Uterus (tissue), 4 donors: ENCODE data around the gene LZIC. TPM values are rescaled to one million over a fixed set of nuclear protein-coding genes. Genes with fewer than 3 reads are reported as not detected.

Source experiments
- DNase-seq, 2 donors: peaks; one replicate each; pipeline ENCODE4 v3.0.0-alpha.2; 2019 to 2020
- H3K27ac ChIP-seq, 2 donors: fragments of 200-600 bp; sonication (generic); 1 replicate in 1 of 2; 2 replicates in 1 of 2; pipeline ENCODE4 v1.5.1; 2016 to 2018
- H3K27me3 ChIP-seq, 2 donors: fragments of 200-600 bp; sonication (generic); one replicate each; pipeline ENCODE4 v1.5.1; 2018 to 2019; ENCODE audit warnings: control low read depth in 1 of 2
- H3K36me3 ChIP-seq, 2 donors: fragments of 200-600 bp; sonication (generic); one replicate each; pipeline ENCODE4 v1.5.1; 2019; ENCODE audit warnings: control low read depth in 1 of 2
- H3K4me1 ChIP-seq, 2 donors: fragments of 200-600 bp; sonication (generic); one replicate each; pipeline ENCODE4 v1.5.1; 2018 to 2019; ENCODE audit warnings: control low read depth in 1 of 2
- H3K4me3 ChIP-seq, 2 donors: fragments of 200-600 bp; sonication (generic); 1 replicate in 1 of 2; 2 replicates in 1 of 2; pipeline ENCODE4 v1.5.1; 2018 to 2019; ENCODE audit warnings: mild to moderate bottlenecking in 1 of 2
- H3K9me3 ChIP-seq, 2 donors: fragments of 200-600 bp; sonication (generic); one replicate each; pipeline ENCODE4 v1.5.1; 2019; ENCODE audit warnings: control low read depth in 1 of 2
- POLR2A ChIP-seq, 2 donors: fragments of 450-650 bp; IDR thresholded peaks; one replicate each; pipeline ENCODE4 v1.6.1; 2016; ENCODE audit warnings: antibody characterized with exemption in 2 of 2, mild to moderate bottlenecking in 1 of 2, moderate library complexity in 1 of 2
- intact Hi-C: fragments of 100-400 bp; cut with DNase I; formaldehyde crosslinking; loops from one replicate; pipeline ENCODE4 v1.15.1; 2023; ENCODE audit warnings: low total_unique reads
- total RNA-seq, 4 donors: library from RNA; depleted of rRNA in 3 of 4; stranded (reverse); fragments of >200 nt in 3 of 4; gene quantifications; one replicate each; pipeline versions ENCODE4 v1.1.0 to v1.2.4, GENCODE V29; 2014 to 2023
- TF ChIP-seq, protein P1 (sequence below), 4 experiments: fragments of 200-600 bp in 2 of 4; fragments of 450-650 bp in 2 of 4; sonication (generic) in 2 of 4; IDR thresholded peaks; one replicate each; pipeline ENCODE4 v1.5.1; 2016 to 2019; ENCODE audit warnings: antibody characterized with exemption in 4 of 4, mild to moderate bottlenecking in 2 of 4, moderate library complexity in 1 of 4
- donor health status: DM: yes; HTN: yes; CAD: no.

The LZIC gene
- total RNA-seq, 4 donors from 2014 or later, result 9.4 to 66.9 (median 26.0) TPM

DNA sequence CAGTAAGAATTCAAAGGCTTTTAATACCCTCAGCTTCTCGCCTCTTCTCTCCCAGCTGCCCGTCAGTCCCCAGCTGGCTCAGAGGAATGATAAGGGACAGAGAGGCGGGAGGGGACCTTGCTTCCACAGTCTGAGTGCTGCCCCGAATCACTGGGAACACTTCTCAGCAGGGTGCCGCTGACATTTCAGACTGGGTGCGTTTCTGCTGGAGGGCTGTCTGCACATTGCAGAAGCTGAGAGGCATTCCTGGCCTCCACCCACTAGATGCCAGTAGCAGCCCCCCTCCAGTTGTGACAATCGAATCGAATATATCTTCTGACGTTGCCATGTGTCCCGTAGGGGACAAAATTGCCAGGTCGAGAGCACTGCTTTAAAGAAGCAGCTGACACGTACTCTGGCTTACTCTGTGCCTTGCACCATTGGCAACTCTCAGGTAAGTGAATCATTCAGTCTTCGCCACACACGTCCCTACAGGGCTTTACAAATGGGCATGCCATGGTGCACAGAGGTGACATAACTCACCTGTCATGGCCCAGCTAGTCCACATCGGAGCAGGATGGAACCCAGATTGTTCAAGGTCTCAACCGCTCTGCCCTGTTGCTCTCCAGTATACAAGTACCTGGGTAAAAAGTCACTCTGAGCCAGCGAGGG, 57.0 kb downstream of the LZIC start:
- intact Hi-C loops, result no loop called here
- no peaks in the 10 kb centered on the region for H3K36me3 ChIP-seq
- H3K4me3 ChIP-seq, result no peak overlapping the region

DNA sequence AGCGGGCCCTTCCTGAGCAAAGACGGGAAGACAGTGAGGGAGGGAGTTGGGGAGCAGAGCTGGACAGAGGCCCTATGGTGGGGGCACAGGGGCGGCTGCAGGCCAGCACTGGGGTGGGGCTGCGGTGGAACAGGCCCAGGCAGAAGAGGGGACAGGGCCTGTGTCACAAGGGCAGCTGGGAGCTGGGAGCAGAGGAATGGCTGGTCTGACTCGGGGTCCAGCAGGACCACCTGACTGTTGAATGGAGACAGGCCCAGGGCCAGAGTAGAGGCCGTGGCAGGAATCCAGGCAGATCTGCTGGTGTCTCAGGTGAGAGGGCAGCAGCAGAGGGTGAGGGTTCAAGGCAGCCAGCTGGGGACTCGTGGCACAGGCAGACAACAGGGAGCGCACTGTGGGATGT, 58.4 kb downstream of the LZIC start:
- TF ChIP-seq POLR2A (IDR thresholded peaks at IDR 0.05), result no peak
- TF ChIP-seq, protein P1, sequence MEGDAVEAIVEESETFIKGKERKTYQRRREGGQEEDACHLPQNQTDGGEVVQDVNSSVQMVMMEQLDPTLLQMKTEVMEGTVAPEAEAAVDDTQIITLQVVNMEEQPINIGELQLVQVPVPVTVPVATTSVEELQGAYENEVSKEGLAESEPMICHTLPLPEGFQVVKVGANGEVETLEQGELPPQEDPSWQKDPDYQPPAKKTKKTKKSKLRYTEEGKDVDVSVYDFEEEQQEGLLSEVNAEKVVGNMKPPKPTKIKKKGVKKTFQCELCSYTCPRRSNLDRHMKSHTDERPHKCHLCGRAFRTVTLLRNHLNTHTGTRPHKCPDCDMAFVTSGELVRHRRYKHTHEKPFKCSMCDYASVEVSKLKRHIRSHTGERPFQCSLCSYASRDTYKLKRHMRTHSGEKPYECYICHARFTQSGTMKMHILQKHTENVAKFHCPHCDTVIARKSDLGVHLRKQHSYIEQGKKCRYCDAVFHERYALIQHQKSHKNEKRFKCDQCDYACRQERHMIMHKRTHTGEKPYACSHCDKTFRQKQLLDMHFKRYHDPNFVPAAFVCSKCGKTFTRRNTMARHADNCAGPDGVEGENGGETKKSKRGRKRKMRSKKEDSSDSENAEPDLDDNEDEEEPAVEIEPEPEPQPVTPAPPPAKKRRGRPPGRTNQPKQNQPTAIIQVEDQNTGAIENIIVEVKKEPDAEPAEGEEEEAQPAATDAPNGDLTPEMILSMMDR (IDR thresholded peaks at IDR 0.05), result no peak
- Histone ChIP-seq H3K36me3 (no peaks in the 10 kb centered on the region), H3K4me1 (no peaks in the 10 kb centered on the region), H3K9me3 (no peaks in the 10 kb centered on the region), H3K27ac (no peak overlapping the region), H3K27me3 (no peaks in the 10 kb centered on the region), H3K4me3 (no peak overlapping the region)
- DNase-seq, result no peak
- intact Hi-C loops, result no loop called here

More for the DNA sequence above, 57.0 kb downstream of the LZIC start:
- H3K4me1 ChIP-seq, result peaks cover 0 to 5% of the 10 kb centered on the region in 2 donors
- TF ChIP-seq, protein P1 (IDR thresholded peaks at IDR 0.05), result no peak
- TF ChIP-seq POLR2A (IDR thresholded peaks at IDR 0.05), result no peak
- DNase-seq, result no peak
- no peaks in the 10 kb centered on the region for H3K9me3 ChIP-seq
- H3K27ac ChIP-seq, result no peak overlapping the region
- H3K27me3 ChIP-seq, result no peaks in the 10 kb centered on the region

DNA sequence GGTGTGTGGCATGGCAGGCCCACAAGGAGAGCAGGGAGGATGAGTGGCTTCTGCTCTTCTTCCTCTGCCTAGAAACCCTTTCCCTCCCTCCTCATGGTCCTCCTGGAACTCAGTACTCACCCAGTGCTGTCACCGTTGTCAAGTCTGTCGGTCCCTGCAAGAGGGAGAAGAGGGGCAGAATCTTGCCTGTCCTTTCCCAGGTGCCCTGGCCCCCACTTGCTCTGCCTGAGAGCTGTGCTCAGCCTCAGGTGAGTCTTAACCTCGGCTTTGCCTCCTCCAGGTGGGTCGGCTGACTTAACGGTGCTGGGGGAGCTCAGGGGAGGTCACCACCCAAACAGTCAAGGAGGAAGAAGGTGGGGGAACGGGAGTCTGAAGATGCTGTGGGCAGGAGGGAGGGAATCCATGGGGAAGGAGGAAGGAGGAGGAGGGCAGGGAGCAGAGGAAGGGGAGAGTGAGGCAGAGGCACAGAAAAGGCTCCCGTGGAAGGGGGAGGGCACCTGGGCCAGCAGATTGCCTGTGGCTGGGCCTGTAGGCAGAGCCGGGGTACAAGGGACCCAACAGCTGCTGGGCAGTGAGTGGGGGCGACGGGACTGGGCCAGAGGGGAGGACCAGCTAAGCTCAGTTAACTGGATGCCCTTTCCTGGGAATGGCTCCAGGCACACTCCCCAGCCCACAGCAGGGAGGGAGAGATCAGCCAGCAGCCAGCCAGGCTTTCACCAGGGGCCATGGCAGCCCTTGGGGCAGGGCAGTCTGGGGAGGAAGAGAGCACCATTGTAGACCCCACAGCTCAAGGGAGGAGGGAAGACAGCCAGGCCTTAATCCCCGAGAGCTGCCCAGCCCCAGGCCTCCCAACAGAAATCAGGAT, 59.4 kb downstream of the LZIC start:
- no peak for DNase-seq
- TF ChIP-seq, protein P1 (IDR thresholded peaks at IDR 0.05), result no peak
- no peak for TF ChIP-seq POLR2A (IDR thresholded peaks at IDR 0.05)
- intact Hi-C loops, result no loop called here

DNA sequence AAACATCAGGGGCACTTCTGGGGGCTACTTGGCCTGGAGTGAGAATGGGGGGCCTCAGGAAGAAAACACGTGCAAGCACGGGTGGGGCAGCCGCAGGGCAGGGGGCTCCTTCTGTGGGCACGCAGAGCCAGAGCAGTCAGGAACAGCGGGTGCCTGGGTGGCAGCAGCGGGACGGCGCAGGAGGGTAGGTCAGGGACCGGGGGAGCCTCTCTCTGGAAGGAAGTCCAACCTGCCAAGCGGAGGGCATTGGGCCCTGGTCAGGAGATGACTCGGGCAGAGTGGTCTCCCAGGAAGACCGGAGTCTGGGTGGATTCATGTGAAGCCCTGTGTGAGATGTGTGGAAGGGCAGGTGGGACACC, 60.3 kb downstream of the LZIC start:
- Histone ChIP-seq H3K4me3 (no peak overlapping the region), H3K27ac (no peak overlapping the region), H3K27me3 (no peaks in the 10 kb centered on the region), H3K9me3 (no peaks in the 10 kb centered on the region), H3K4me1 (no peaks in the 10 kb centered on the region), H3K36me3 (no peaks in the 10 kb centered on the region)
- no peak for DNase-seq
- TF ChIP-seq POLR2A (IDR thresholded peaks at IDR 0.05), result no peak
- TF ChIP-seq, protein P1 (IDR thresholded peaks at IDR 0.05), result no peak
- intact Hi-C loops, result no loop called here

More for the DNA sequence above, 59.4 kb downstream of the LZIC start:
- H3K27ac ChIP-seq, result no peak overlapping the region
- no peaks in the 10 kb centered on the region for H3K4me1 ChIP-seq
- H3K27me3 ChIP-seq, result no peaks in the 10 kb centered on the region
- H3K4me3 ChIP-seq, result no peak overlapping the region
- no peaks in the 10 kb centered on the region for H3K9me3 ChIP-seq
- H3K36me3 ChIP-seq, result no peaks in the 10 kb centered on the region

DNA sequence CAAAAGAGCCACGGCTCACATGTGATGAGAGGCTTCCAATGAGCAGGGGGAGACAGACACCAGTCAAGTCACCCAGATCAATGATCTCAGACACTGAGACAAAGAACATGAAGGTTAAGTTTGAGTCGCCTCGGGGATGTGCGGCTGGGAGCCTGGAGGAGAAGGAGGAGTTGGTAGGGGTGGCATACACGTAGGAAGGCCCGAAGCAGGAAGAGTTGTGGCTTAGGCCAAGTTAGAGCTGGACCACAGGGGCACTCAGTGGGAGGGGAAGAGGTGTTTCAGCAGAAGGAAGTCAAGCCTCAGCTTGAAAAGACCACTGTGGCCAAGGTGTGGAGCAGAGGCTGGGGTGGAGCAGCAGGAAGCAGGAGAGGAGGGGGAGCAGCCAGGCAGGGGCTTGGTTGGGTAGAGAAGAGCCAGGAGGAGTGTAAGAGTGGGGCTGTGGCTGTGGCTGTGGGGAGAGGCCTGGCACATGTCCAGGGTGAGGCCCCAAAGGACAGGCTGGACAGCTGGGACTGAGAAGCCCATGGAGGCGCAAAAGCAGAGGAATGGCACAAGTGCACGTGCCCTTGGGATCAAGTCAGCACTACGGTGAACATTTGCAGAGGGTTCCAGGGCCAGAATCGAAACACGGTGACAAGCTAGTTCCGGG, 60.8 kb downstream of the LZIC start:
- DNase-seq, result no peak
- Histone ChIP-seq H3K4me3 (no peak overlapping the region), H3K36me3 (no peaks in the 10 kb centered on the region)

More for the DNA sequence above, 60.8 kb downstream of the LZIC start:
- intact Hi-C loops, result no loop called here
- Histone ChIP-seq H3K9me3 (no peaks in the 10 kb centered on the region), H3K4me1 (no peaks in the 10 kb centered on the region), H3K27me3 (no peaks in the 10 kb centered on the region), H3K27ac (no peak overlapping the region)
- TF ChIP-seq, protein P1 (IDR thresholded peaks at IDR 0.05), result no peak
- no peak for TF ChIP-seq POLR2A (IDR thresholded peaks at IDR 0.05)
